T-helper 2 cell treated with Interferon-gamma antibody and Interleukin-4, amounts not matched to agents 100 ng/mL and 5 ng/mL, for 36 hours (primary cell): ENCODE measurements around the gene NRG2. TPM values are rescaled to one million over a fixed set of nuclear protein-coding genes. Genes with fewer than 3 reads are reported as not detected.

ENCODE experiments used
- intact Hi-C: fragments of 100-400 bp; cut with micrococcal nuclease; formaldehyde crosslinking; loops from one replicate; pipeline ENCODE4 v1.15.1; 2023
- total RNA-seq: library from RNA; stranded (reverse); gene quantifications from 2 replicates; pipeline ENCODE4 v1.2.3, GENCODE V29; 2022

Gene NRG2
- total RNA-seq, 1 donor from 2014 or later: not detected

DNA sequence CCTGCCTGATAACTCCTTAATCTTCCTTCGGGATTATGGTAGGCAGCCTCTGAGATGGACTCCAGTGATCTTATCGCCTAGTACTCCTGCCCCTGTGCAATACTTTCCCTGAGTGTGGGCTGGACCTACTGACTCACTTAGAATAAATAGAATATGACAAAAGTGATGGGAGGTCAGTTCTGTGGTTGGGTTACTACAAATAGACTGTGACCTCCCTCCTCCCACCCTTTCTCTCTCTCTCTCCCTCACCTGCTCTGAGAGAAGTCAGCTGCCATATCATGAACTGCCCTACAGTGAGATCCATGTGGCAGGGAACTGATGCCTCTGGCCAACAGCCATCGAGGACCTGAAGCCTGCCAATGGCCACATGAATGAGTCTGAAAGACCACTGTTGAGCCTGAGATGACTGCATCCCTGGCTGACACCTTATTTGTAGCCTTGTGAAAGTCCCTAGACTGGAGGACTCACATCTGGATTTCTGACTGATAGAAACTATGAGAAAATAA lies 31.7 kb downstream of the NRG2 start:
- intact Hi-C loops: no loop called here

DNA sequence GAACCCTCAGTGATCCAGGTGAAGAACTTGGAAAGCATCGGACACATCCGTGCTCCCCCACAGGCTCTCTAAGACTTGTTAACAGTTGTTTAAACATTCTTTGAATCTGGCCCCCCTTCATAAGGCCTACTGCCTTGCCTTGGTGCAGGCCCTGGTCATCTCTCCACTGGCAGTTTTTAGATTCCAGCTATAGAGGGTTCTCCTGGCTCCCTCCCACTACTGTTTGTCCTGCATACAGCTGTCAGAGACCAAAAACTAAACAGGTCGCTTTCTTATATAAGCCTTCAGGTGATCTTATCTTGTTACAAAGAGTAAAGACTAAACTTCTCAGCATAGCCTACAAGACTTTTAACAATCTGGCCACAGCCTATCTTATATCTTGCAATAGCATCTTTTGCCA lies 32.3 kb downstream of the NRG2 start:
- intact Hi-C loops: no loop called here

DNA sequence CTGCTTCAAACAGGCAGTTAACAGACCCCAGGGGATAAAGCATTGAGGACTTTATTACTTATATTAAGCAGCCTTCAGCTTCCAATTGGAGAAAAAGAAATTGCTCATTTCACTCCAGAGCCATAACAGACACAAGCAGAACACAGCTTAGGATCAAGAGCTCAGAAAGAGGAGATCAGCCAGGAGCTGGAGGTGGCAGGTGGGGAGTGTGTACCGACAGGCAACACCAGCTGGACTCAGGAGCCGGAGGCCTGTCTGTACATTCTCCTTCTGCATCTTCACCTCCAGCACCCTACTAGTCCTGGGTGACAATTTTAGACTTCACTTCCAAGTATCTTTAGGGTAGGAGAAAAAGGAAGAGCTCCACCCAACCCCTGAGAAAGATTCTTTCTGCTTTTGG lies 35.8 kb downstream of the NRG2 start:
- intact Hi-C loops: no loop called here

DNA sequence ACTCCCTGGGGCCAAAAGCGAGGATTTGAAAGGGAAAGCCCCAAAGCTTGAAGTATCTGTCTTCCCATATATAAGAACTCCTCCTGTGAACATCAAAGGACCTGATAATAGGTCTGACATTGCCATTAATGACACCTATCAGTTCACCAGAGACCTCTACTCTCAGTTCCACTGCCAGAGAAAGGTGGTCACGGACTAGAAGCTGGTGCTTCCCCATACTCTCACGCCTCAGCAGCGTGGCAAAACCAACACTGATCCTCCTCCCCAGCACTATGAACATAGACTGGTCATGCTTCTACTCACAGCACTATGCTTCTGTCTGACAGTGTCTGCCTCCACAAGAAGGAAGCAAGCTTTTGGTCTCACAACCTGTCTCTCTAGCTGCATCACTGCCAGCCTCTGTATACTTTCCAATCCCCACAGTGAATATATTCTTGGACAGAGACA lies 37.9 kb downstream of the NRG2 start:
- intact Hi-C loops: no loop called here

DNA sequence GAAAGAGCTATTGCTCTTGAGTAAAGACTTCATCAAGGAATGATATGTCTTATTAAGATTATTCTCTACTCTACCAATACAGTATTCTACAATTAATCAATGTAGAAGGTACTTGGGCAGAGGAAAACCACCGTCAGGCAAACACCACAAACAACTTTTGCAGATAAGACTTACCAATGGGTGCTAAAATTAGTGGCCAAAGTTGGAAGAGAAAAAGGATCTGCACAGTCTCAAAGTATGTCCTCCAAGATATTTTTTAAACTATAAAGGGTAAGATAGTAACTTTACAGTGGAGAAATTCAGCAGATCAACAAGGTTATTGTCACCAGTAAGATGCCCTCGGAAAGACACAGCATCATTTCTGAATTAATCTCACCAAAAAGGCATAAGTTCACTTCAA lies 38.9 kb downstream of the NRG2 start:
- intact Hi-C loops: no loop called here

DNA sequence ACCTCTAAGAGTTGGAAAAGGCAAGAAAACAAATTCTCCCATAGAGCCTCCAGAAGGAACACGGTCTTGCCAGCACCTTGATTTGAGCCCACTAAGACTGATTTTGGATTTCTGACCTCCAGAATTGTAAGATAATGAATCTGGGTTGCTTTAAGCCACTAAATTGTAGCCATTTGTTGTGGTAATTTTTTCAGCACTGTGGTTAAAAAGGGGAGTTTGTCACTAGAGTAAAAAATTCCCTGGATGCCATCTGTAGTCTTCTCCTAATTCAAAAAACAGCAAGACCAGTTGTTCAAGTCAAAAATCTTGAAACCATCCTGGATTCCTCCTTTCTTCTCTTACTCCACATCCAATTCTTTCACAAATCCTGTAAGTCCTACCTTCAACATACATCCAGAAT lies 39.6 kb downstream of the NRG2 start:
- intact Hi-C loops: no loop called here

DNA sequence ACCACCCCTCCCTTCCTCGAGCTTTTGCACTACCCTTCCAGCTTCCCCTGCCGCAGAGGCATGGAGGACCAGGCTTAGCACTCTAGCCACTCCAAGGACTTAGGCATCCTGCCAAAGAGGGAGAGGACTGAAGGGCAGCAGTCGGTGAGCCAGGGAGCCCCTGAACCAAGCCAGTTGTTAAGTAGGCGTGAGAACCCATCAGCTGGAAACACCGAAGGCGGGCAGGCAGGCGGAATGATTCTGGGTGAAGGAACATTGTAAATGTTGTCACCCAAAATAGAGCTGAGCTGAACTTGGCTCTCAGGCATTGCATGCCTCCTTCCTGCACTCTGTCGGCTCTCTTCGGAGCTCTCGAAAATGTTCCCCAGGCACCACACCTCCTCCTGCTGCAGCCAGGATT lies 42.8 kb downstream of the NRG2 start:
- intact Hi-C loops: no loop called here

DNA sequence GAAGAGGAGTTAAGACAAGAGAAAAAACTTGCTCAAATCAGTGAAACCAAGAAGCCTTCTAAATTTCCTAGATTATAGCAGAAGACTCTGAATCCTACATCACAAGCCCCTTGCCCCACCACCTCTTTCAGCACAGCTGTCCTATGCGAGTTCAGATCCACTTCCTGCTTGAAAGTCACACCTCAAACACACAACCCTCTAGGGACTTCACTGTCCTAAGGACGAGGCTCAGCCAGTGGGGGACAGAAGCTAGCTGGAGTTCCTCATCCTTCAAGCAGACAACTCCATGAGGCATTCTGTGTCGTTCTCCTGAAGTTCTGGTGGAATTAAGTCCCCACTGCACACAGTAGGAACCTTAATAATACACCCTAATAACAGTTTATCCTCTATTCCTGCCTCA lies 44.3 kb downstream of the NRG2 start:
- intact Hi-C loops: no loop called here

DNA sequence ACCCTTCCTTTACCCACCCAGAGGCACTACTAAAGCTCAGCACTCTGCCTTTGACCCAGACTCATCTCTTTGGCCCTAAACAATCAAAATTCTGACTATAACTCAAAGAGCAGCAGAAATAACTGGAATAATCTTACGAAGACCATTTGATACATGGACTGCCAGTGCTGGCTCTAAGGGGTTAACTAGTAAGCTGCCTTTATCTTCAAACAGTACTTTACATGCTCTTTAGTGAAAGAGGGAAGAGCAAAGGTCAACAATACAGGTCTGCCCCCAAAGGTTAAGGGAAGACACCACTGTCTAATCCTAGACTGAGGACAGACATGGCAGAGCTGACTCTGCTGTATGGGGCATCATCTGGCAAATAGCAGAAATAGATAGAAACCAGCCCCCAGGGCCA lies 45.8 kb downstream of the NRG2 start:
- intact Hi-C loops: no loop called here

DNA sequence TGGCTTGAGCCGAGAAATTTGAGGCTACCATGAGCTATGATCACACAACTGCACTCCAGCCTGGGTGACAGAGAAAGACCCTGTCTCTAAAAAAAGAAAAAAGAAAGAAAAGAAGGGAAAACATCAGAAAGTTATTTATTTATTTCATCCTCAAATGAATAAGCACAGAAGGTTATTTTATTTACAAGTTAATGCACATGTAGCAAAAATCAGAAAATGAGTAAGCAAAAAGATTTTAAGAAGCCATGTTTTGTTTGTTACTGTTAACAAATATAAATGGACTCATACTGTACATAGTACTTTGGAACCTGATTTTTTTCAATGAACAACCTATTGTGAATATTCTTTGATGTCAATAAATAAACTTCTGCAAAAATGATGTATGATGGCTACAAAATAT lies 47.2 kb downstream of the NRG2 start:
- intact Hi-C loops: no loop called here

DNA sequence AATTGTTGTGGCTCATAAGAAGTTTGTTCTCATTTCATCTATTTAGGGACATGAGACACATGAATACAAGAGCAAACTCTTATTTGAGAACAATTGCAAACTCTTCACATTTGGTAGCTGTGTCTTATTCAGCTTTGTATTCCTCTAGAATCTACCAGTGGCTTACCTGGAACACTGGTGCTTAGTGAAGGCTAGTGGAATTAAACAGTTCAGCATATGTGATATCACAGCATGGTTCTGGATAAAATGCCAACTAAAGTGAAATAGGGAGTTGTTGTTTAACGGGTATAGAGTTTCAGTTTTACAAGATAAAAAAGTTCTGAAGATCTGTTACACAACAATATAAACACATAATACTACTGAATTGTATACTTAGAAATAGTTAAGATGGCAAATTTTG lies 48.9 kb downstream of the NRG2 start:
- intact Hi-C loops: no loop called here

DNA sequence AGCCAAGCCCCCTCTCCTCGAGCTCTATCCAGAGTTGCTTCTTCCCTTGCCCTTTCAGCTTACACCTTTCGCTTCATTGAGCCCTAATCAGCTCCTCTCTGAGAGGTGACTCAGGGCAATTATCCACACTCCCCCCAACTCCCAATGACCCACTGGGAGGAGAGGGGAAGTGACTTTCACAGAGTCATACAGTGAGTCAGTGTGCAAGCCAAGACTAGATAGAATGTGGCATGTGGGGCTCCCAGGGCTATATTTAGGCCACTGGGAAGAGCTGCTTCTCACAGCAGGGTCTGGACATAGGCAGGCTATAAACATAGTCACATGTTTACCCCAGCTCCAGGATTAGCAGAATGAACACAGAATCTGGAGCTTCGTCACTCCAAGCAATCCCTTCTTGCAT lies 57.4 kb downstream of the NRG2 start:
- intact Hi-C loops: no loop called here

DNA sequence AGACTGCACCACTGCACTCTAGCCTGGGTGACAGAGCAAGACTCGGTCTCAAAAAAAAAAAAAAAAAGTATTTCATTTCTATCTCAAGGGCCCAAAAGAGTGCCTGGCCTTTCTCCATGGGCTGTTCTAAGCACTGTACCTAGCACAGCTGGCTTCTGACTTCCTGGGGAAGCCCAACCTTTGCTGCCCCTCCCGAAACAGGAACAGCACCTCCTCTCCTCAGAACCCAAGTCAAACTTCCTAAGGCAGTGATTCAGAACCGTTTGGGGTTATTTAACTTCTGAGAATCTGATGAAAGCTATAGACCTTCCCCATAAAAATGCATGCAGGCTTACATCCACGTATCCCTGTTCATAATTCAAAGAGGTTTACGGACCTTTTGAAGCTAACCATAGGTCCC lies 57.8 kb downstream of the NRG2 start:
- intact Hi-C loops: no loop called here

DNA sequence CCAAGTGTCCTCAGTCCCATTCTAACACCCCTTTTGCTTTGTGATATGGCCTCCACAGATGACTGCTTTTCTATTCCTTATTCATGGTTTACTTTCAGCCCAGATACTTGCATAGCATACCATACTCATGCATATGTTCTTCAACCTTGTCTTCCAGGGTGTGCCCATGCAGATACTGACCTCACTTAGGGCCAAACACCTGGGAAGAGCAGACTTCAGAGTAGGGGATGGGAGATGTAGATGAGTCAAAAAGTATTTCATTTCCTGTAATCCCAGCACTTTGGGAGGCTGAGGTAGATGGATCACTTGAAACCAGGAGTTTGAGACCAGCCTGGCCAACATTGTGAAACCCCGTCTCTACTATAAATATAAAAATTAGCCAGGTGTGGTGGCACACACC lies 58.3 kb downstream of the NRG2 start:
- intact Hi-C loops: no loop called here

DNA sequence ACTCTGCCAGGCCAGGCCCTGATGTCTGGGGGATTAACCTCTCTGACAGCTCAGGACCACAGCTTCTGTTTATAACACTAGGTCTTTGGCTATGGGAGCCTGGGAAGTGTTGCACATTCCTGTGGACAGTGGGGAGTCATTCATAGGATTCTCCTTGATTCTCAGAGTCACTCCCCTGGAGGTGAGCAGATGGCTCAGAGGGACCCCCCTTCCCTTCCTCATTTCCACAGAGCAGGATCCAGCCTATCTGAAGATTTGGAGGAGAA lies 60.2 kb downstream of the NRG2 start:
- intact Hi-C loops: no loop called here

DNA sequence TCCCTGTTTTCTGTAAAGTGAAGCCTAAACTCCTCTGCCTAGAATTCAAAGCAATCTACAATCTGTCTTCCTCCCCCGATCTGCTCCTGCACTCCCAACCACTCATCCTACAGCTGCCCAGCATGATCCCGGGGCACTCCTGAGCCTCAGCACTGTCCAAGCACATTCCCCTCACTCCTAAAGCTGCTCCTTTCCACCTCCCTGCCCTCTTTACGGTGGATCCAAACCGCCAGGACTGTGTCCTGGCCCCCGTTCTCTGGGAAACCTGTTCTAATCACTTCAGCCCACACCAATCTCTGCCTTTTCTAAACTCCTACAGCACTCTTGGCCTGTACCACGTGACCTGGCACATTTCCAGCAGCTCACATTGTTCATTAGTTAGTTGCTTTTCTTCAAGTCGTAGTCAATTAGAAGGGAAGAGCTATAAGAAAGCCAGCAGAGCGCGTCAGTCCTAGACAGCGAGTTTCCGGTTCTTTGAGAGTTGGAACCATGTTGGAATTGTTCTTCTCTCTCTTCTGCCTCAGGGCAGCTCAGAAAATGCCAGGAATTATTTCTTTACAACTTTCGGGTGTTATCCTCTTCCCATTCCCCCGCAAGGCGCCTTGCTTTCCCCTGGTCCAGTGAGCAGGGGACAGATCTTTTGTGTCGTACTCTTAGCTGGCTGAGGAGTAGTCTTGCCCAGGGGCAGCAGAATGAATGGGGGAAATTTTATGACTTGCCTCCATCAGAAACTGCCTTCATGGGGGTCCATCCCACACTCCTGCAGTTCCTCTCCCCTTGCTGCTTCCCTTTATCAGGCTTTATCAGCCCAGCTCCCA lies 60.7 kb downstream of the NRG2 start:
- intact Hi-C loops: no loop called here

DNA sequence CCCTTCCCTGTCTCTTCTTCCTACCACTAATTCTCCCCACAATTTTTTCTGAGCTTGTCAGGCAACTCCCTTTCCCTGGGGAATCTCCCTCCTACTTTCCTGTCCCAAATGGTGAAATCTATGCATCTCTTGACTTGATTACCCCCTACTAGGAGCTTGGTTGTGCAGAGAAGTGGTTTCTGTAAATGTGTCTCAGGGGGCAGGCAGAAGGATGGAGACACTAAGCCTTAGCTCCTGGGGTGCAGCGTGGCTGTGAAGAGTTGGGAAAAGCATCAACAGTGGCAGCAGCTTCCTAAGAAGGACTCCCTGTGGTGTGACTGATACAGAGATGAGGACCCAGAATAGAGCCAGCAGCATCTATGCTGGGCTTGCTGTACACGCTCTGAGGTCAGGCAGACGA lies 62.3 kb downstream of the NRG2 start:
- intact Hi-C loops: no loop called here

DNA sequence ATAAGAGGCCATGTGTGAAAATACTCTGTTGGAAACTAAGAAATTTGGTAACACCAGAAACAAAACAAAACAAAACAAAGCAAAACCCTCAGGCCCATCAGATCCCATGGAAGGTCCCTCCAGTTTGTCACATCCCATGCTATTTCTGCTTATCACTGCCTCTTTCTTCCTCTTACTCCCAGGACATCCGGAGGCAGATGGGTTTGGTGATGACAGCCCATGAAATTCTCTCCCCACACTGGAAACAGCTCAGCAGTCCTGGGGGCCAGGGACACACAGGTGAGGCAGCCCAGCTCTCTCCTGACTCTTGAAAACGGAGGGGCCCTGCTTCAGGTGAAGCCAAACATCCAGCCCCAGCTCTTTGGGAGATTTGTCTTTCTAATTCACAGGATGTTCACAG lies 63.2 kb downstream of the NRG2 start:
- intact Hi-C loops: no loop called here

DNA sequence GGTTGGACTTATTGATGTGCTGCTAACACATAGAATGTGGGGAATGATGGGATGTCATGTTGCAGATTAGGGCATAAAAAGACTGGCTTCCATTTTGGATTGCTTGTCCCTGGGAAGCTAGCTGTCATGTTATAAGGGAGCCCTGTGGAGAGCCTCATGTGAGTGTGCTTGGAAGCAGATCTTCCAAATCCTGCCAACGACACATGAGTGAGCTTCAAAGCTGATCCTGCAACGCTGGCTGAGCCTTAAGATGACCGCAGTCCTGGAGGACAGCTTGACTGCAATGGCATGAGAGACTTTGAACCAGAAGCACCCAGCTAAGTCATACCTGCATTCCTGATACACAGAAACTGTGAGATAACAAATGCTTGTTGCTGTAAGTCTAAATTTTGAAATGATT lies 63.6 kb downstream of the NRG2 start:
- intact Hi-C loops: no loop called here

DNA sequence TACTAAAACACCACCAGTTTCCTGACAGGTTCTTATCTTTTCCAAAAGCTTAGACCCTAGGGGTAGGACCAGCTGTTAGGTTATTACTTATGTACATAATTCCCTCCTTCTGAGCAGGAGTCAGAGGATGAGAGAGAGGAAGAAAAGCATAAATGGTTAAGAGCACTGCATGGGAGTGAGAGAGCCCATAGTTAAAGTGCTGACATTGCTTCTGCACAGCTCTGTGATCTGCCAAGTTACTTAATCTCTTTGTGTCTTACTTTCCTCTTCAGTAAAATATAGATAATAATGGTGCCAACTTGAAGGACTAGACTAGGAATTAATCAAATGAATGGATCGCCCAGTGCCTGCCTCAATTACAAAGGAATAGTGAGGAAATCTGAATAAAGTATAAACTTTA lies 66.4 kb downstream of the NRG2 start:
- intact Hi-C loops: no loop called here

DNA sequence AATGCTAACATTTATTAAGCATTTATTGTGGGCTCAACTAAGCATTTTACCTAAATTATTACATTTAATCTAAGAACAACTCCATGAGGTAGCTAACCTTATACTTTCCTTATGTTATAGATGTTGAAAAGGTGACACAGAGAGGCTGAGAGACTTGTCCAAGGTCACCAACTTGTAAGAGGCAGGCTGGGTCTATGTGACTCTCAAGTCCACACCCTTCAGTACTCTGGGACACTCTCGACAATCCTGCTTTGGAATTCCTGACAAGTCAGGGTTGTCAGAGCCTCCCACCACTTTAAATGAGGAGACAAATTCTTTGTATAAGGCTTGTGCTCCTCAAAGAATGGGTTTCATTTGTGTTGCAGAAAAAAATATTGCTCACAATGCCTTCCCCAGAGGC lies 67.2 kb downstream of the NRG2 start:
- intact Hi-C loops: no loop called here

DNA sequence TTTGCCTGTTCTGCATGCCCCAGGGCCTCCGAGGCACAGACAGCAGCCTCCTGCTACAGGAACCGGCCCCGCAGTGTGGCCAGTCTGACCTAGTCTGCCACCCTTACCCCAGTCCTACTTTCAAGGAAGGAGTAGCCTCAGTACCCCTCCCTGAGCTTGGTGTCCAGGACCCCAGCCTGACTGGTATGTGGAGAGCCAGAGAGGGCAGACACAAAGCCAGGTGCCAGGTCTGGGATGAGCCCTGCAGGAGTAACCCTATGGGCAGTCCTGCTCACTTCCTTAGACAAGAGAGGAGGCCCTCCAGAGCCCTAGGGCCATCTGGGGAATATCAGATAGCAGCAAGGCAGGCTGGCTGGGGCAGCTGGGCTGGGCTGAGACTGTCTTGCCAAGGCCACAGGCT lies 67.8 kb downstream of the NRG2 start:
- intact Hi-C loops: no loop called here

DNA sequence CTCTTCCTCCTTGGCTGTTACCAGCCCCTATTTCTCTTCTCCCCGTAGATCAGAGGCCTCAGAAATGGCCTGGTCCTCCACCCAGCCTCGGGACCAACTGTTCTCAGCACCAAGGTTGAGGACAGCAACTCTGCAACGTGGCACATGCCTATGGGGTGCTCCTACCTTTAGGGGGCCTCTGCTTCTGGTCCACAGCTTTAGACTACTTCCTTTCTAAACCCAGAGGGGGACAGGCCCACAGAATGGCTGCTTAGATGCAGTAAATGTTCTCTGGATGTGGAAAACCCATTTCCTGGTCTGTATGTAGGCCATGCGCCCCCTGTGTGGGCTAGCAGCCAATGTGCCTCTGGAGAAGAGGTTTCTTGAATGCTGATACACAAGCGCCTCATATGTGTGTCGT lies 68.4 kb downstream of the NRG2 start:
- intact Hi-C loops: no loop called here

DNA sequence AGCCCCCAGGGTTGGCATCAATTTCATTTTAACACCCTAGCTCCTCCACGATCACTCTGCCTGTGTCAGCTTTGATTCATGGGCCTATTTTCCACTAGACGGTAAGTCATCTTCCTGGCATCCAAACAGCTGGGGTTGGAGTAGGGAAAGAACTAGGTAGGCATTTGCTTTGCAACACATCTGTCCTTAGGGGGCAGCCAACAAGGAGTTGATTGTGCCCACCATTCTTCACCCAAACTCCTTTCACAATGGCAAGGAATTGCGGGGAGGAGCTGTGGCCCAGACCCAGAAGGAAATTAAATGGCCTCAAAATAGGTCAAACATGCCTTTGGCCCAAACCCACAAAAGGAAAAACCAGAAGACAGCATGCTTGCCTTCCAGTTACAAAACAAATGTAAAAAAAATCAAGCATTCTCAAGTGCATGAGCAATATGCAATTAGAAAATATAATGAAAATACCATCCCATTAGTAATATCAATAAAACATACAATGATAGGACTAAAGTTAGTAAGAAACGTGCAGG lies 71.8 kb downstream of the NRG2 start:
- intact Hi-C loops: no loop called here
